ENCODE data around the gene CR2. TPM values are rescaled to one million over a fixed set of nuclear protein-coding genes. Genes with fewer than 3 reads are reported as not detected.

The CR2 gene
- total RNA-seq, 1 experiment from 2014 or later: not detected

DNA sequence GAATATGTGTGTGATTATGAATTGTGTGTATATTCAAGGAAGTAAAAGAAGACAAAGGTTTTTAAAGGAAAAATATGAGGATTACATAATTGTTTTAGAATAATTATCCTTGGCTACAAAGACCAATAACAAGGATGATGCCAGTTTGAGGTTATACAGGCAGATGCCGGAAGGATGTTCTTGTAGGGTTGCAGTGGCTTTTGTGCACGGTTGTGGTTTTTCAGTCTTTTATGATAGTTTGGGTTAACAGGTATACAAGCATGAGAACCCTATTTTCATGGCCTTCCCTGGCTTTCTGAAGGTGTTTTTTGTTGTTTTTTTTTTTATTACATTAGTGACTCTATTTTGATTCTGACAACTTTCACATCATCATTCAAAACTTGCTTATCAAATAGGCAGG lies 4.9 kb downstream of the CR2 start:
- no peak overlapping the region for H3K27ac ChIP-seq (ENCODE audit: low read length)
- no peaks in the 10 kb centered on the region for H4K20me1 ChIP-seq (ENCODE audit: insufficient read depth, low read depth, low read length)
- H3K4me3 ChIP-seq (ENCODE audit: low read length): no peak overlapping the region
- H3K4me2 ChIP-seq (ENCODE audit: low read depth, low read length, poor library complexity, severe bottlenecking): no peak overlapping the region
- H2AFZ ChIP-seq (ENCODE audit: low read length): no peak overlapping the region
- no peak for DNase-seq
- H3K9me3 ChIP-seq (ENCODE audit: low read length): no peaks in the 10 kb centered on the region
- no peak overlapping the region for H3K9ac ChIP-seq (ENCODE audit: low read length)
- no peaks in the 10 kb centered on the region for H3K79me2 ChIP-seq (ENCODE audit: low read length)
- no peaks in the 10 kb centered on the region for H3K27me3 ChIP-seq (ENCODE audit: low read length)
- no peaks in the 10 kb centered on the region for H3K36me3 ChIP-seq (ENCODE audit: insufficient read depth, low read length)
- peaks cover 9% of the 10 kb centered on the region for H3K4me1 ChIP-seq (ENCODE audit: low read length)
- no peaks in the 10 kb centered on the region for H3K9me2 ChIP-seq (replicated peaks; ENCODE audit: insufficient read depth, low read length)

DNA sequence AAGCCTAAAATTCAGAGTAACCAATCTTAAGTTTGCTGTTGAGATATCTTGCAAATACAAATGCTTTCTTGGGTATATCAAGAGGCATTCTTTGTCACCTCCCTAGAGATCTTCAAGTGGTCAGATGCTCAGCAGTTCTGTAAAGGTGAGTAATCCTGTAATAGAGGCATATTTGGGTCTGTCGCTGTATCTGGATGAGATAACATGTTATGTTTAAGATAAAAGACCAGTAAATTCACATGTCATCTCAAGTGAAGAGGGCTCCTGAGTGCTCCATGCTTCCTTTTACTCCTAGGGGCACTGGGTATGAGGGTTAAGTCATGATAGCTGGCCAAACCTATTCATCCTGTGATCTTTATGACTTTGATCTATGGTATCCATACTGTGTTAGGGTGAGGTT lies 7.5 kb downstream of the CR2 start:
- Histone ChIP-seq H3K9ac (ENCODE audit: low read length) (no peak overlapping the region), H3K4me3 (ENCODE audit: low read length) (no peak overlapping the region), H4K20me1 (ENCODE audit: insufficient read depth, low read depth, low read length) (no peaks in the 10 kb centered on the region), H3K79me2 (ENCODE audit: low read length) (no peaks in the 10 kb centered on the region), H3K9me2 (replicated peaks; ENCODE audit: insufficient read depth, low read length) (no peaks in the 10 kb centered on the region), H3K9me3 (ENCODE audit: low read length) (no peaks in the 10 kb centered on the region), H3K36me3 (ENCODE audit: insufficient read depth, low read length) (no peaks in the 10 kb centered on the region), H3K4me2 (ENCODE audit: low read depth, low read length, poor library complexity, severe bottlenecking) (no peak overlapping the region), H2AFZ (ENCODE audit: low read length) (no peak overlapping the region), H3K27ac (ENCODE audit: low read length) (no peak overlapping the region), H3K4me1 (ENCODE audit: low read length) (no peaks in the 10 kb centered on the region), H3K27me3 (ENCODE audit: low read length) (no peaks in the 10 kb centered on the region)
- no peak for DNase-seq

DNA sequence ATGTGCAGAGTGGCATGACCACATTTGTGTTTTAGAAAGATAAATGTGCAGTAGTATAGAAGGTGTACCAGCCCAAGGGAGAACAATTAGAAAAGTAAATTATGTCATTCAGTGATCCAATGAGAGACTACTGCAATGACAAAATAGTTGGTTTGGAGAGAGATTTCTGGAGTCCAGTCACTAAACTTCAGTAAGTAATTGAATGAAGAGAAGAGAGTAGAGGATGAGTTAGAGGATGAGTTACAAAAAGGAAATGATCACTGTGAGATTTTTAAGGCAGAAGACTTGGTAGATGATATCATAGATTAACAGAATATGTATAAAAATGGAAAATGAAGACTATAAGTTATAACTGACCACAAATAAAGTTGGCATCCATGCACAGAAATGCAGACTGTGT lies 8.4 kb downstream of the CR2 start:
- Histone ChIP-seq H3K4me1 (ENCODE audit: low read length) (no peaks in the 10 kb centered on the region), H3K36me3 (ENCODE audit: insufficient read depth, low read length) (no peaks in the 10 kb centered on the region), H3K79me2 (ENCODE audit: low read length) (no peaks in the 10 kb centered on the region), H3K9me3 (ENCODE audit: low read length) (no peaks in the 10 kb centered on the region), H3K27me3 (ENCODE audit: low read length) (no peaks in the 10 kb centered on the region), H3K9me2 (replicated peaks; ENCODE audit: insufficient read depth, low read length) (no peaks in the 10 kb centered on the region), H2AFZ (ENCODE audit: low read length) (no peak overlapping the region), H3K27ac (ENCODE audit: low read length) (no peak overlapping the region), H4K20me1 (ENCODE audit: insufficient read depth, low read depth, low read length) (no peaks in the 10 kb centered on the region), H3K4me3 (ENCODE audit: low read length) (no peak overlapping the region), H3K9ac (ENCODE audit: low read length) (no peak overlapping the region), H3K4me2 (ENCODE audit: low read depth, low read length, poor library complexity, severe bottlenecking) (no peak overlapping the region)
- no peak for DNase-seq

DNA sequence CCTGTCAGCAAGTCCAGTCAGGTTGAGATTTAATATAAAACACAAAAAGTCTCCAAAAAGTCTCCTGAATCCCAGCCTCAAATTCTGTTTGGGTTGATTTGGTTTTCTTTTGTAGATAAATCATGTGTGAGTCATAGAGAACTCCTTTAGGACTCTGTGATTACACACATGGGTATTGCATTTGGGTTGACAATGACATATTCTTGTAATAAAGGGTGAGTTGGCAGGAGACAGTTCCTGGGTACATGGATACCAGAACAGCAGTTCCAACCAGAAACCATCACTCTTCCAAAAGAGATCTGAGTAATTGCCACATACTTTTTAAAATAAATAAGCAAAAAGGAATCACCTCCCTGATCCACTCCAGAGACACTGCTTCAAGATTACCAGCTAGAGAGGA lies 8.9 kb downstream of the CR2 start:
- H3K9me3 ChIP-seq (ENCODE audit: low read length): no peaks in the 10 kb centered on the region
- no peaks in the 10 kb centered on the region for H3K79me2 ChIP-seq (ENCODE audit: low read length)
- H3K27me3 ChIP-seq (ENCODE audit: low read length): no peaks in the 10 kb centered on the region
- H3K4me3 ChIP-seq (ENCODE audit: low read length): no peak overlapping the region
- DNase-seq: no peak
- no peaks in the 10 kb centered on the region for H3K4me1 ChIP-seq (ENCODE audit: low read length)
- H4K20me1 ChIP-seq (ENCODE audit: insufficient read depth, low read depth, low read length): no peaks in the 10 kb centered on the region
- no peak overlapping the region for H3K27ac ChIP-seq (ENCODE audit: low read length)
- no peak overlapping the region for H3K4me2 ChIP-seq (ENCODE audit: low read depth, low read length, poor library complexity, severe bottlenecking)
- H3K36me3 ChIP-seq (ENCODE audit: insufficient read depth, low read length): no peaks in the 10 kb centered on the region
- H2AFZ ChIP-seq (ENCODE audit: low read length): no peak overlapping the region
- H3K9me2 ChIP-seq (replicated peaks; ENCODE audit: insufficient read depth, low read length): no peaks in the 10 kb centered on the region
- no peak overlapping the region for H3K9ac ChIP-seq (ENCODE audit: low read length)

DNA sequence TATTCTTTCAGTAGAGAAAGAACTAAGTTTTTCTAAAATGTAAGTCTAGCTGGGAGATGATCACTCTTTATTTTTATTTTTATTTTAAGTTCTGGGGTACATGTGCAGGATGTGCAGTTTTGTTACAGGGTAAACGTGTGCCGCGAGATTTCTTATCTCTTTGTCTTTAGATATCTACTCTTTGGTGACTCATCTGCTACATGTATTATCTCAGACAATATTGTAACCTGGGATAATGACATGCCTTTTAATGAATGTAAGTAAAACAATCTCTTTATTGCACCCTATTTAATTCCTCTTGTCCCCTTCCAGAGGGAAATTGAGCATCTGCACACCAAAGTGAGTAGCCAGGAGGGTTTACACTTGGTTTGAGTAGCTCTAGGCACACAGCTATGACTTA lies 9.4 kb downstream of the CR2 start:
- Histone ChIP-seq H3K36me3 (ENCODE audit: insufficient read depth, low read length) (no peaks in the 10 kb centered on the region), H3K4me2 (ENCODE audit: low read depth, low read length, poor library complexity, severe bottlenecking) (no peak overlapping the region), H3K27me3 (ENCODE audit: low read length) (no peaks in the 10 kb centered on the region), H3K9me2 (replicated peaks; ENCODE audit: insufficient read depth, low read length) (no peaks in the 10 kb centered on the region), H3K4me3 (ENCODE audit: low read length) (no peak overlapping the region), H2AFZ (ENCODE audit: low read length) (no peak overlapping the region), H3K9ac (ENCODE audit: low read length) (no peak overlapping the region), H3K4me1 (ENCODE audit: low read length) (no peaks in the 10 kb centered on the region), H3K27ac (ENCODE audit: low read length) (no peak overlapping the region), H3K79me2 (ENCODE audit: low read length) (no peaks in the 10 kb centered on the region), H3K9me3 (ENCODE audit: low read length) (no peaks in the 10 kb centered on the region), H4K20me1 (ENCODE audit: insufficient read depth, low read depth, low read length) (no peaks in the 10 kb centered on the region)
- DNase-seq: no peak

DNA sequence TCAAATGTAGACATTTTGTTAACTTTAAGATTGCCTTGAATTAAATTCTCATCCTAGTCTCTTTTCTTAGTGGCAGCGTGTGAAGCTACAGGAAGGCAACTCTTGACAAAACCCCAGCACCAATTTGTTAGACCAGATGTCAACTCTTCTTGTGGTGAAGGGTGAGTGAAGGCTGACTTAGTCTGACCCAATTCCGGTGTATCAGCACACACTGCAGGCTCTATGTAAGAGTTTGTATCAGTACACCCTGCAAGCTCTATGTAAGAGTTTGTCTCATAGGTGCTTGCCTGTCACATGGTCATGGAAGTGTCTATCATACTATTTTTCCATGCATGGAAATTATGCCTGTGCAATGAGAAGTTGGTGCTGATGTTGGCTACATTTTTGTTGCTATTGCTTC lies 16.8 kb downstream of the CR2 start:
- no peaks in the 10 kb centered on the region for H3K27me3 ChIP-seq (ENCODE audit: low read length)
- H4K20me1 ChIP-seq (ENCODE audit: insufficient read depth, low read depth, low read length): no peaks in the 10 kb centered on the region
- no peaks in the 10 kb centered on the region for H3K9me2 ChIP-seq (replicated peaks; ENCODE audit: insufficient read depth, low read length)
- H3K4me3 ChIP-seq (ENCODE audit: low read length): no peak overlapping the region
- H3K79me2 ChIP-seq (ENCODE audit: low read length): no peaks in the 10 kb centered on the region
- no peaks in the 10 kb centered on the region for H3K4me1 ChIP-seq (ENCODE audit: low read length)
- H3K27ac ChIP-seq (ENCODE audit: low read length): no peak overlapping the region
- no peak overlapping the region for H2AFZ ChIP-seq (ENCODE audit: low read length)
- no peaks in the 10 kb centered on the region for H3K9me3 ChIP-seq (ENCODE audit: low read length)
- H3K9ac ChIP-seq (ENCODE audit: low read length): no peak overlapping the region
- no peak for DNase-seq
- no peak overlapping the region for H3K4me2 ChIP-seq (ENCODE audit: low read depth, low read length, poor library complexity, severe bottlenecking)
- no peaks in the 10 kb centered on the region for H3K36me3 ChIP-seq (ENCODE audit: insufficient read depth, low read length)

DNA sequence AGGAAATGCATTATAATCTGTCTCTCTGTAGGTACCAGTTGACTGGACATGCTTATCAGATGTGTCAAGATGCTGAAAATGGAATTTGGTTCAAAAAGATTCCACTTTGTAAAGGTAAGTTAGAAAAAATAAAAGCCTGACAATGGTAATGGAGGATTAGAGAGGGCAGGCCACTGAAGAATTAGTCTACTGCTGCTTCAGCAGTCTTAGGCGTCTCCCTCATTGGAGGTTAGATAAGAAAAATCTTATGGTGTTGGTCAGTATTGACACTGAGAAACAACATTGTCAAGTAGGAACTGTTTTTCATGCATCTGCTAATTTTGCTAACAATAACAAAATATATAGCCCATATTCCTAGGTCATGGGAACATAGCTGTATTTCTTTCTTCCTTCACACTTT lies 20.1 kb downstream of the CR2 start:
- H3K9me3 ChIP-seq (ENCODE audit: low read length): no peaks in the 10 kb centered on the region
- H3K4me3 ChIP-seq (ENCODE audit: low read length): no peak overlapping the region
- no peaks in the 10 kb centered on the region for H3K27me3 ChIP-seq (ENCODE audit: low read length)
- no peak overlapping the region for H3K4me2 ChIP-seq (ENCODE audit: low read depth, low read length, poor library complexity, severe bottlenecking)
- H2AFZ ChIP-seq (ENCODE audit: low read length): no peak overlapping the region
- H3K79me2 ChIP-seq (ENCODE audit: low read length): no peaks in the 10 kb centered on the region
- H3K27ac ChIP-seq (ENCODE audit: low read length): no peak overlapping the region
- no peaks in the 10 kb centered on the region for H4K20me1 ChIP-seq (ENCODE audit: insufficient read depth, low read depth, low read length)
- no peaks in the 10 kb centered on the region for H3K4me1 ChIP-seq (ENCODE audit: low read length)
- no peak overlapping the region for H3K9ac ChIP-seq (ENCODE audit: low read length)
- no peak for DNase-seq
- H3K9me2 ChIP-seq (replicated peaks; ENCODE audit: insufficient read depth, low read length): no peaks in the 10 kb centered on the region
- H3K36me3 ChIP-seq (ENCODE audit: insufficient read depth, low read length): no peaks in the 10 kb centered on the region

DNA sequence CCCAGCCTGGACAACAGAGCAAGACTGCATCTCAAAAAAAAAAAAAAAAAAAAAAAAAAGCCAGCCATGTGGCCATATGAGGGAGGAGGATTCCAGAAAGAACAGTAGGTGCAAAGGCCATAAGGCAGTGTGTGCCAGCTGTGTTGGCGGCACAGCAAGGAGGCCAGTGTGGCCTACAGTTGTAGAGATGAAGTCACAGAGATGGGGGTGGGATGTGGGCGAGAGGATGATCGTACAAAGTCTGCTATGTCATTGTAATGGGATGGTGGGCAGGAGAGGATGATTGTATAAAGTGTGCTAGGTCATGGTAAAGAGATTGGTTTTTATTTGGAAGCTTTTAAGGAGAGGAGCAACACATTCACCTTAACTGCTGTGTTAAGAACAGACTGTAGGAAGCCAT lies 32.1 kb downstream of the CR2 start:
- Histone ChIP-seq H3K4me1 (ENCODE audit: low read length) (no peaks in the 10 kb centered on the region), H3K4me2 (ENCODE audit: low read depth, low read length, poor library complexity, severe bottlenecking) (no peak overlapping the region), H3K79me2 (ENCODE audit: low read length) (no peaks in the 10 kb centered on the region), H3K4me3 (ENCODE audit: low read length) (no peak overlapping the region), H3K27ac (ENCODE audit: low read length) (no peak overlapping the region), H3K9ac (ENCODE audit: low read length) (no peak overlapping the region), H3K9me2 (replicated peaks; ENCODE audit: insufficient read depth, low read length) (no peaks in the 10 kb centered on the region), H3K27me3 (ENCODE audit: low read length) (no peaks in the 10 kb centered on the region), H3K36me3 (ENCODE audit: insufficient read depth, low read length) (no peaks in the 10 kb centered on the region), H4K20me1 (ENCODE audit: insufficient read depth, low read depth, low read length) (no peaks in the 10 kb centered on the region), H2AFZ (ENCODE audit: low read length) (no peak overlapping the region), H3K9me3 (ENCODE audit: low read length) (no peaks in the 10 kb centered on the region)
- no peak for DNase-seq

DNA sequence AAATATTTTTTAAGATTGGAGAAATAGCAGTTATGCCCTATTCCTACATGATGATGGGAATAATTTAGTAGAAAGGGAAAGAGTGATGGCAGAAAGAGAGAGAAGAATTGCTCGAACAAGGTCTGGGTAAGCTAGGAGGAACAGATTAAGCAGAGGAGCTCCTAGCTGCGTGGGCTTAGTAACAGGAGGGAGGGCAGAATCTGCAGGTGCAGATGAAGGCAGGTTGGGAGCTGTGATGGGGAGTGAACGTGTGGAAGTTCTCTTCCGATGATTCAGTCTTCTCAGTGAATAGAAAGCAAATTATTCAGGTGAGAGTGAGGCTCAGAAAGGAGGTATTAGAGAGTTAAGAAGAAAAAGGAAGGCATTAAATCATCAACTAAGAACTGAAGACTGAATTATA lies 33.5 kb downstream of the CR2 start:
- DNase-seq: no peak
- H2AFZ ChIP-seq (ENCODE audit: low read length): no peak overlapping the region
- no peak overlapping the region for H3K27ac ChIP-seq (ENCODE audit: low read length)

More for the DNA sequence above, 33.5 kb downstream of the CR2 start:
- Histone ChIP-seq H3K9me3 (ENCODE audit: low read length) (no peaks in the 10 kb centered on the region), H4K20me1 (ENCODE audit: insufficient read depth, low read depth, low read length) (no peaks in the 10 kb centered on the region), H3K4me1 (ENCODE audit: low read length) (no peaks in the 10 kb centered on the region), H3K9ac (ENCODE audit: low read length) (no peak overlapping the region), H3K27me3 (ENCODE audit: low read length) (no peaks in the 10 kb centered on the region), H3K4me2 (ENCODE audit: low read depth, low read length, poor library complexity, severe bottlenecking) (no peak overlapping the region), H3K79me2 (ENCODE audit: low read length) (no peaks in the 10 kb centered on the region), H3K36me3 (ENCODE audit: insufficient read depth, low read length) (no peaks in the 10 kb centered on the region), H3K9me2 (replicated peaks; ENCODE audit: insufficient read depth, low read length) (no peaks in the 10 kb centered on the region), H3K4me3 (ENCODE audit: low read length) (no peak overlapping the region)
